Stimulated activated naive CD8-positive, alpha-beta T cell treated with anti-CD3 and anti-CD28 coated beads, Interleukin-15, amount 100 ng/mL, for 72 hours (primary cell): Measurements from ENCODE around the gene SPATS2L.
A peak's percentile ranks its signal among the peaks of the same experiment; 100 is the strongest.

Source experiments
- ATAC-seq: fragments of 150-1000 bp; cut with Tn5 transposase; 2 replicates; pipeline ENCODE4 v1.10.0; 2021; ENCODE audit warnings: mild to moderate bottlenecking, moderate library complexity
- DNase-seq, 2 donors: peaks; one replicate each; pipeline ENCODE4 v3.0.0; 2021 to 2022
- H3K27ac Mint-ChIP-seq, 2 donors: one replicate each; pipeline ENCODE4 v1.8.0; 2022; ENCODE audit warnings: mild to moderate bottlenecking in 2 of 2, mixed read lengths in 2 of 2, moderate library complexity in 2 of 2
- H3K27me3 Mint-ChIP-seq: one replicate; pipeline ENCODE4 v1.8.0; 2022; ENCODE audit warnings: mixed read lengths
- H3K4me1 Mint-ChIP-seq: one replicate; pipeline ENCODE4 v1.8.0; 2022; ENCODE audit warnings: mild to moderate bottlenecking, mixed read lengths
- H3K4me3 Mint-ChIP-seq, 2 donors: one replicate each; pipeline ENCODE4 v1.8.0; 2022; ENCODE audit warnings: mild to moderate bottlenecking in 2 of 2, mixed read lengths in 2 of 2, moderate library complexity in 1 of 2
- H3K9me3 Mint-ChIP-seq, 2 donors: one replicate each; pipeline ENCODE4 v1.8.0; 2022; ENCODE audit warnings: mixed read lengths in 2 of 2

The SPATS2L gene

DNA sequence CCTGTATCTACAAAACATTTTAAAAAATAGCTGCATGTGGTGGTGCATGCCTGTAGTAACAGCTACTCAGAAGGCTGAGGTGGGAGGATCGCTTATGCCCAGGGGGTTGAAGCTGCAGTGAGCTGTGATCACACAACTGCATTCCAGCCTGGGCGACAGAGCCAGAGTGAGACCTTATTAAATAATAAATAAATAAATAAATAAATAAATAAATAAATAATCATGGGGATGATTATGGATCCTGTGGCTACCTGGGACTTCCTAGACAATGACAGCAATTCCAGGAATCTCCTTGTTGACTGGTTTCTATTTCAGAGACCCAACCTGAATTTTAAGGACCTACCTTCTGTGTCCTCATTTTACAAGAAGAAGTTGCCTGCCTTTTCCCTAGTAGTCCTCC lies 111.9 kb downstream of the SPATS2L start:
- Mint-ChIP-seq H3K27ac (peak overlapping the region in 1 of 2 donors; percentile 67), H3K9me3 (no peaks in the 10 kb centered on the region), H3K4me1 (no peaks in the 10 kb centered on the region), H3K27me3 (no peaks in the 10 kb centered on the region), H3K4me3 (no peak overlapping the region)
- DNase-seq = no peak
- ATAC-seq = no peak

DNA sequence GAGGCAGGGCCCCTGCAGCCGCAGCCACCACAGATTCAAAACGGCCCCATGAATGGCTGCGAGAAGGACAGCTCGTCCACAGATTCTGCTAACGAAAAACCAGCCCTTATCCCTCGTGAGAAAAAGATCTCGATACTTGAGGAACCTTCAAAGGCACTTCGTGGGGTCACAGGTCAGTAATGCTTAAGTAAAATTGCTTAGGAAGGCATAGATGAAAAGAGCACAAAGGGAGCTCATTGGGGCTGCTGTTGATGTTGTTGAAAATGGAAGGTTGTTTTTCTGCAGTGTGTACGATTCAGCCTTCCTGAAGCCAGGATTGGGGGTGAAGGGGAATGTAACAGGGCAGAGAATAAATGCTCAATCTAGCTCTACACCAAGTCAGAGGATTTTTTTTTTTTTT lies 112.8 kb downstream of the SPATS2L start:
- no peak overlapping the region for H3K4me3 Mint-ChIP-seq
- no peaks in the 10 kb centered on the region for H3K9me3 Mint-ChIP-seq
- DNase-seq (no peak), ATAC-seq (no peak)
- H3K4me1 Mint-ChIP-seq = no peaks in the 10 kb centered on the region
- no peak overlapping the region for H3K27ac Mint-ChIP-seq
- no peaks in the 10 kb centered on the region for H3K27me3 Mint-ChIP-seq

DNA sequence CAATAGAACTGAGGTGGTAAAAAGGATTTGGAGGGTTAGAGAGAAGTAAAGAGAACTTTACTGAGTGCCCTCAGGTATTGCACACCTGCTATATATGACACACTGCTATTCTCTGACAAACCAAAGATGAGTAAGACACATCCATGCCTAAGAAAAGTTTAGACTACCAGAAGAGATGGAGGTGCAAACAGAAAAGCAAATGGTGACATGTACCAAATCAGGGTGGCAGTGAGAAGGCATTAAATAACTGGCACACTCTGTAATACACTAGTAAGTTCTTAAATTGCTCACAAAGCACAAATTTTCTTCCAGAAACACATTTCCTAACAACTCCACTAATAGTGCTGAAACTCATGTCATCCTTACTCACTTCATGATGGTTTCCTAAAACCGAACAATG lies 114.8 kb downstream of the SPATS2L start:
- no peaks in the 10 kb centered on the region for H3K27me3 Mint-ChIP-seq
- no peaks in the 10 kb centered on the region for H3K4me1 Mint-ChIP-seq
- H3K9me3 Mint-ChIP-seq = no peaks in the 10 kb centered on the region
- no peak overlapping the region for H3K27ac Mint-ChIP-seq
- H3K4me3 Mint-ChIP-seq = no peak overlapping the region
- ATAC-seq = no peak
- DNase-seq = no peak

DNA sequence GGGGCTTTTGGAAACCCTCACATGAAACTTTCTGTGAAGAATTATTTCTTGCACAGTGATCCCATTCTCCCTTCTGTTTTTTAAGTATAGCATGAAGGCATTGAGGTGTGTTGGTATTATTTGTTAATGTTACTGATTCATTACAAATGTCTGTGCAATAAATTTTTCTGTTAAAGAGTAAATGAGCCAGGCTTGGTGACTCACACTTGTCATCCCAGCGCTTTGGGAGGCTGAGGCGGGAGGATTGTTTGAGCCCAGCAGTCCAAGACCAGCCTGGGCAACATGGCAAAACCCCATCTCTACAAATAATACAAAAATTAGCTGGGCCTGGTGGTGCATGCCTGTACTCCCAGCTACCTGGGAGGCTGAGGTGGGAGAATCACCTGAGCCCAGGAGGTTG lies 115.6 kb downstream of the SPATS2L start:
- Mint-ChIP-seq H3K27me3 (no peaks in the 10 kb centered on the region), H3K4me3 (no peak overlapping the region), H3K27ac (no peak overlapping the region), H3K9me3 (no peaks in the 10 kb centered on the region), H3K4me1 (peaks cover 4% of the 10 kb centered on the region)
- ATAC-seq (no peak), DNase-seq (no peak)

DNA sequence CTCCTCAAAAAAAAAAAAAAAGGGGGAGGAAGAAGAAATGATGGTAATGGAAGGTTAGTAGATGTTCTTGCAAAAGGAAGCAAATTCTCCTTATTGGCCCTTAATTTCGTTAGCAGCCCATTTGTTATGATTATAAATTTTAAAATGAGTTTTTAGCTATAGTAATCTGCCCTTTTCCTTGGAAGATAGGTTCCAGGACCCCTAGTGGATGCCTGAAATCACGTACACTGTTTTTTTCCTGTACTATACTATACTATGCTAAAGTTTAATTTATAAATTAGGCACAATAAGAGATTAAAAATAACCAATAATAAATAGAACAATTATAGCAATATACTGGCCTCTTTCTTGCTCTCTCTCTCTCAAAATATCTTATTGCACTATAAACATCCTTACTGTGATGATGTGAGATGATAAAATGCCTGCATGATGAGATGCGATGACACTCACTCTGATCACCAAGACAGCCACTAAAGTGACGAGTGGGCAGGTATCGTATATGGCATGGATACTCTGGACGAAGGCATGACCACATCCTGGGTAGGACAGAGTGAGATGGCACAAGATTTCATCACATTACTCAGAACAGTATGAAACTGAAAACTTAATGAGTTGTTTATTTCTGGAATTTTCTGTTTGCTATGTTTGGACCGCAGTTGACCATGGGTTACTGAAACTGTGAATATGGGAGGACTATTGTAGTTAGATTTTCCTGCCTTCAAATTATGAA lies 116.2 kb downstream of the SPATS2L start:
- H3K27ac Mint-ChIP-seq = no peak overlapping the region

DNA sequence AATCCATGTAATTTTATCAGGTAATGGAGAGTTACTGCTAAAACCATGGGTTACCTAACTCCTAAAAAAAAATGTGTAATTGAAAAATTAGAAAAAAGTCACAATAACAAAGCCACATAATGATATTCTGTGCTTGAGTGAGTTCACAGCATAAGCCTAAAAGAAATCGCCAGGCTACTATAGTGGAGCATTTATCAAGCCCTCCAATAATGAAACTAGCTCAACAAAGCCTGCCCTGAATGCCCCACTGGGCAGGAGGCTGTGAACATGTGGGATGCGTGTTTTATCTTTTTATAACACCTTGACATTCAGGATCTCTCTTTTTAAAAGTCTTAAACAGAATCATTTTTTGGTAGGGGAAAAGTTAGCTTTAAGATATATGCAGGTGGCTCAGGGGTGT lies 117.0 kb downstream of the SPATS2L start:
- no peak for ATAC-seq
- DNase-seq = no peak
- H3K27me3 Mint-ChIP-seq = no peaks in the 10 kb centered on the region
- H3K4me1 Mint-ChIP-seq = peaks cover 4% of the 10 kb centered on the region
- H3K27ac Mint-ChIP-seq = peak overlapping the region in 1 of 2 donors; percentile 28
- no peaks in the 10 kb centered on the region for H3K9me3 Mint-ChIP-seq
- no peak overlapping the region for H3K4me3 Mint-ChIP-seq

More for the DNA sequence above, 116.2 kb downstream of the SPATS2L start:
- no peak overlapping the region for H3K4me3 Mint-ChIP-seq
- no peaks in the 10 kb centered on the region for H3K9me3 Mint-ChIP-seq
- peak; percentile 79 for ATAC-seq
- H3K4me1 Mint-ChIP-seq = peaks cover 4% of the 10 kb centered on the region
- no peak for DNase-seq
- no peaks in the 10 kb centered on the region for H3K27me3 Mint-ChIP-seq

DNA sequence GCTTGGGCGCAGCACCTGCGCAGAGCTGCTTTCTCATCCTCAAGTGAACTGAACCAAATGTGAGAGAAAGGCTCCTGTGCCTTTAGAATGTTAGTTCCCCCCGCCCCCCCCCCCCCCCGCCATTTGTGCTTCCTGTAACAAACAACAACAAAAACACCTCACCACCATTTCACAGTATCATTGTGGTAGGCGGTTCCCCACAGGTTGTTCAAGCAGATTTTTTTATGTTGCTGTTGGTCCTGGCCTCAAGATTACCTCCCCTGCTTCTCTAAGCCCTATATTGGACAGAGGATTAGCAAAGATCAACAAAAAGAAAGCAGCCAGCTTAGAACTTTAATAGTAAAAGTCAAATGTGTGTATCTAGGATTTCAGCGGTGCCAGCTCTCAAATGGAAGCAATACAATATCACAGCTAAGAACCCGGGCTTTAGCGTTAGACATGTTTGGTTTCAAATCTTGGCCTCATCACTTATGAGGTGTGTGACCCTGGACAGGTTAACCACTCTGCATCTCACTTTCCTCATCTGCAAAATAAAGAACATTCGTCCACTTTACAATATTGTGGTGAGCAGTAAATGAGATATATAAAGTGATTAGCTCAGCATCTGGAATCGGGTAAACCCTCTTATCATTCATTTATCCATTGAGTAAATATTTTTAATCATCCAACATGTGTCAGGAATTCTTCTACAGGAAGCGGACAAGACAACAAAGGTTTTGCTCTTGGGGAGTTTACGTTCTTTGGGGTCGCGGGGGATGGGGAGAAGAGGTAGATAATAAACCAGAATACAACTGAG lies 118.7 kb downstream of the SPATS2L start:
- Mint-ChIP-seq H3K9me3 (no peaks in the 10 kb centered on the region), H3K4me3 (no peak overlapping the region), H3K4me1 (peaks cover 4% of the 10 kb centered on the region), H3K27ac (no peak overlapping the region), H3K27me3 (no peaks in the 10 kb centered on the region)
- DNase-seq (no peak), ATAC-seq (no peak)

DNA sequence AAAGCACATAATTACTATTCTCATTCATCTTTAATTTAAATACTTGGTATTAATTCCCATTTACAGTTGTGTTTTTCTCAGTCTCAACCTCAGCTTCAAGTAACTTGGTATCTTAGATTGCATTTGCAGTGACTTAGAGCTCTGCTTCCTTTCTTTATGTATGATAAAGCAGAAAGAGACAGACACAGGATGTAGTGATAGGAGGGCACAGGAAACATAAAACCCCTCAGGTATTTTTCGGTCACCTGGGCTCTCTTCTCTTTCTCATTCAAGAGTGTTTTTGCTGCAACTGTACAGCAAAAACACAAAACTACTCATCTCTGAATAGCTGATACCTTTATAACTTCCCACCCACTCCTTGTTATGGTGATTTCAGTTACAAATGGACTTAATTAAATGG lies 120.3 kb downstream of the SPATS2L start:
- H3K4me1 Mint-ChIP-seq = peaks cover 4% of the 10 kb centered on the region
- H3K9me3 Mint-ChIP-seq = no peaks in the 10 kb centered on the region
- ATAC-seq (no peak), DNase-seq (no peak)
- H3K27me3 Mint-ChIP-seq = no peaks in the 10 kb centered on the region
- H3K4me3 Mint-ChIP-seq = no peak overlapping the region
- H3K27ac Mint-ChIP-seq = peak overlapping the region in 1 of 2 donors; percentile 13

DNA sequence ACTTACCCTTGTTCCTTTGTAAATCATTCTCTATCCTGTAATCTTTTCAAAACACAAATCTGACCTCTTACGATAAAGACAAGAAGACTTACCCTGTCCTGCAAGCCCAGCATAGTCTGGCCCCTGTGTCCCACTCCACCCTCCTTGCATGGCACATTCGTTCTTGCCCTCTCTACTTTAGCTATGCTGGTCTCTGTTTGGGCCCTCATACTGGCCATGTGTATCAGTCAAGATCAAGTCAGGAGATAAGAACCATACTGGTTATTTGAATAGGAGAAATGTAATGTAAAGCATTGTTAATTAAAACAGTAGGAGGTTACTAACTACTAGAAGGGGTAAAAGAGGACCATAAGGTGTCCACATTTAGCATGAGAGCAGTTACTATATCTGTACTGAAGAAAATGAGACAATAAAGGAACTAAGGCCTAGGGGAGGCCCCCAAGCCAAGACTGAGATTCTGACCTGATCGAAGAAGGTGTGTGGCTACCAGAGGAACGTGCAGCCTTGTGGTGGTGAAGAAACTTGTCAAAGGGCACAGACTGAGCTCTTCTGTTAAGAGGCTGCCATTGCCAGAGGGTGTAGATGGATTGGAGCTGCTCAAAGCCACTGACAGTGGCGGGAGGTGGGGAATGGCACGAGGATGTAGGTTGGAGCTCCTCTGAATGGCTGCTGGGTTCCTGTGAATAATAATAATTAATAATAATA lies 122.6 kb downstream of the SPATS2L start:
- DNase-seq (no peak), ATAC-seq (no peak)
- no peak overlapping the region for H3K27ac Mint-ChIP-seq
- peaks cover 11% of the 10 kb centered on the region for H3K27me3 Mint-ChIP-seq
- no peaks in the 10 kb centered on the region for H3K9me3 Mint-ChIP-seq
- H3K4me3 Mint-ChIP-seq = no peak overlapping the region
- peaks cover 10% of the 10 kb centered on the region for H3K4me1 Mint-ChIP-seq

DNA sequence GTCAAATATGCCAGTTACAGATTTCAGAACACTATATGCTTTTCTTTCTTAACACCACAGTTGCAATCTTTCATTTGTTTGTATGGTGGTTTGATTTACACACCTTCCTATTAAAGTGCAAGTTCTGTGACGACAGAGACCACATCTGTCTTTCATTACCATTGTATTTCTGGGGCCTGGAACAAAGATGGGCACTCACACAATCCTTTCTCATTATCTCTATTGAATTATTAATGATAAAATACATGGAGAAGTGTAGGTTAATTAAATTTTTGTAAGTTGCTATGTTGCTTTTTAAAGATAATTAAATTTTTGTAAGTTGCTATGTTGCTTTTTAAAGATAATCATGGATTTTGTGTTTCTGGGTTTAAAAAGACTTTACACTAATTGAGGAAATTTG lies 123.5 kb downstream of the SPATS2L start:
- no peaks in the 10 kb centered on the region for H3K9me3 Mint-ChIP-seq
- H3K4me3 Mint-ChIP-seq = no peak overlapping the region
- H3K27me3 Mint-ChIP-seq = peaks cover 11% of the 10 kb centered on the region
- DNase-seq = no peak
- peaks cover 10% of the 10 kb centered on the region for H3K4me1 Mint-ChIP-seq
- no peak for ATAC-seq
- H3K27ac Mint-ChIP-seq = no peak overlapping the region

DNA sequence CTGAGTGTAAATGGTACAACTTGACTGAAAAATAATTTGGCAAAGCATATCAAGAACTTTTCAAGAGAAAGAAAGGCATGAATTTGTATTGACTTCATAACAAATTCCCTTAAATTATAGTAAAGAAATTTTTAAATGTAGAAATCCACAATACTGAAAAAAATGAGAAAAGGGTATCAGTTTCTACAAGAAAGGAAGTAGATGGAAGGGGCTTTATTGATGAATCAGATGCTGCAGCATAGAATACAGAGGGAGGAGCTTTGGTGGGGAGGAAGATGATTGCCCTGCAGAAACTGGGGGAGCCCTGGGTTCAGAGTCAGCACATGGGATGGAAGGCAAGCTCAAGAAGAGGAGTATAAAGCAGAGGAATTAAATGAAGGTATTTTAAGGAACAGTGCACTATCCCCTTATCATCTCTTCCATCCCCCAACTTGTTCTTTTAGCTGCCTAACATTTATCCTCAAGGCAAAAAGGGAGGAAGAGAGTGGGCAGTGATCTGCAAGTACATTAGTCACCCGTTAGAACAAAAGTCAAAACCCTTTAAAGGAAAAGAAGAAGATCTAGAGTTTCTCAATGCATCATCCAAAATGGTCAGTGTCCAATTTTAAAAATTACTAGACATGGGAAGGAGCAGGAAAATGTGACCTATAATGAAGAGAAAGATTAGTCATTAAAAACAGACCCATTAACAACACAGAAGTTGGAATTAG lies 125.7 kb downstream of the SPATS2L start:
- Mint-ChIP-seq H3K4me3 (no peak overlapping the region), H3K4me1 (peaks cover 6% of the 10 kb centered on the region), H3K27ac (no peak overlapping the region), H3K9me3 (peaks cover 0 to 6% of the 10 kb centered on the region in 2 donors), H3K27me3 (peaks cover 11% of the 10 kb centered on the region)
- ATAC-seq (no peak), DNase-seq (no peak)

DNA sequence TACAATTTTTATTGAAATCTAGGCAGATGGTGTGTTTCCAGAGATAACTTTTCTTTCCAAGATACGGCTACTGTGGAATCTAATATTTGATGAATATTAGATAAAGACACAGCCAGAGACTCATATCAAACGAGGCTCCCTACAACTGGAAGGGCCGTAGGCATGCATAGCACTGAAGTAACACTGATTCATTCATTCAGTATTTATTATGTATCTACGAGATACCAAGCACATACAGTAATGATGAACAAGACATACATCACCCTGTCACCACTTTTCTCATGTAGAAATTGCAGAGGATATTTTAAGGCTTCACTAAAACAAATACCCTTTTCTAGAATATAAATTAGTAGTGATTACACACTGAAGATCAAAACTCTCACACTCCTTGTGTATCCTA lies 128.9 kb downstream of the SPATS2L start:
- DNase-seq (no peak), ATAC-seq (no peak)
- Mint-ChIP-seq H3K27ac (no peak overlapping the region), H3K9me3 (peaks cover 4 to 7% of the 10 kb centered on the region in 2 donors), H3K27me3 (peaks cover 11% of the 10 kb centered on the region), H3K4me1 (peaks cover 6% of the 10 kb centered on the region), H3K4me3 (no peak overlapping the region)

DNA sequence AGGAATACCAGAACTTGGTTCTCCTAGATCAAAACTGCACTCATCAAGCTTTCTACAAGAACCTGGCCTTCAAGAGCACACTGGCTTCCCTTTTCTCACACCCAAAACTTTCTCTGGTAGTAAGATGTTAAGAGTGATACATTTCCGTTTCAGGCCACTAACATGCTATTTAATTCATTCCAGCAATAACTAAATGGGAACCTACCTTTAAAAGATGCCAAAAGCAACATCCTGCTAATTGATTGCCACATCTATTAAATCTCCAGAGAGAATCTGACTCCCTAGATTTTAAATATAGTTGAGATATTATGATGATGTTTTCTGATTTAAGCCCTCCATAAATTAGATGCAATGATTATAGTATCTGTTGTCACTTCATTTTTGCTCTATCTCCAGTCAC lies 131.8 kb downstream of the SPATS2L start:
- no peak for DNase-seq
- peaks cover 4 to 7% of the 10 kb centered on the region in 2 donors for H3K9me3 Mint-ChIP-seq

DNA sequence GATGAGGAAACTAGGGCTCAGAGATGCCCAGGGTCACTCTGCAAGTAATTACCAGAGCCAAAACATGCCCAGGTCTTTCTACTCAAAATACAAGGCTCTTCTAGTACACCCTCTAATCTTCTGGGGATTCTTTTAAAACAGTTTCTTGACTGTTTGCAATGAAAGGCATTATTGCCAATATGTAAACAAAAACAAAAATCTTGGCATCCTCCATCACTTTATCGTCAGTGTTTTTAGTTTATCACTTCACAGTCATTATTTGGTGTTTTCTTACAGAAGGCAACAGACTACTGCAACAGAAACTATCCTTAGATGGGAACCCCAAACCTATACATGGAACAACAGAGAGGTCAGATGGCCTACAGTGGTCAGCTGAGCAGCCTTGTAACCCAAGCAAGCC lies 132.4 kb downstream of the SPATS2L start:
- Mint-ChIP-seq H3K27ac (no peak overlapping the region), H3K27me3 (no peaks in the 10 kb centered on the region), H3K4me3 (no peak overlapping the region), H3K9me3 (peaks cover 4 to 7% of the 10 kb centered on the region in 2 donors), H3K4me1 (no peaks in the 10 kb centered on the region)
- ATAC-seq (no peak), DNase-seq (no peak)

More for the DNA sequence above, 131.8 kb downstream of the SPATS2L start:
- no peak for ATAC-seq
- H3K4me1 Mint-ChIP-seq = no peaks in the 10 kb centered on the region
- H3K27me3 Mint-ChIP-seq = no peaks in the 10 kb centered on the region
- no peak overlapping the region for H3K4me3 Mint-ChIP-seq
- H3K27ac Mint-ChIP-seq = no peak overlapping the region

DNA sequence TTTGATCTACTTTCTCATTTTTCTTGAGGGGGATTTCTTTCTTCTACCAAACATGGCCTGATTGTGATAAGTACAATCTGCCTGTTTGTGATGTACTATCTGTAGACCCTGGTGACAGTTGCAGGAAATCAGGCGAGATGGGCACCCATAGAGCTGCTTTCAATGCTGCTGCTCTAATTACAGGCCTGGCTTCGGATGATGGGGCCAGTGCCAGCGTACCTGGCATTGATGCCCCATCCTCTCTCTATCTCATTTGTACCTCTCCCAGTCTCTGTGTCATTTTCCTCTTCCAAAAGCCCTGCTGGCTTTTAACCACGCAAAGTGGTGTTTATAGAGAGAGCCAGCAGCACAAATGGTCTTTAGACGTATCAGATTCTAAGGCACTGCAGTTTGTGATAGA lies 133.5 kb downstream of the SPATS2L start:
- Mint-ChIP-seq H3K27ac (no peak overlapping the region), H3K4me1 (no peaks in the 10 kb centered on the region), H3K27me3 (no peaks in the 10 kb centered on the region), H3K9me3 (peaks cover 4 to 7% of the 10 kb centered on the region in 2 donors), H3K4me3 (no peak overlapping the region)
- no peak for ATAC-seq
- DNase-seq = no peak
